Common myeloid progenitor, CD34-positive (primary cell): Measurements from ENCODE around the gene RNFT2.

Experiments
- CTCF ChIA-PET: fragments of 350-600 bp; sonication (Branson Sonifier 250); formaldehyde crosslinking; loops from one replicate; lab custom pipeline; 2021; ENCODE audit warnings: antibody characterized with exemption; lab: Charles Lee
- POLR2A ChIA-PET: fragments of 350-600 bp; sonication (Branson Sonifier 250); formaldehyde crosslinking; loops from one replicate; lab custom pipeline; 2021; ENCODE audit warnings: antibody characterized with exemption; lab: Charles Lee
- DNase-seq, 3 donors: peaks; one replicate each; pipeline versions ENCODE4 v3.0.0 to v3.0.0-alpha.2; 2013
- H3K27ac ChIP-seq, 2 experiments: 1 replicate in 1 of 2; 2 replicates in 1 of 2; pipeline ENCODE4 v1.7.0; 2013; ENCODE audit warnings: inconsistent platforms in 2 of 2, low read length in 2 of 2, mild to moderate bottlenecking in 2 of 2, low read depth in 1 of 2, moderate library complexity in 1 of 2; ENCODE audit not compliant: severe bottlenecking in 2 of 2, insufficient read depth in 1 of 2, poor library complexity in 1 of 2
- H3K27me3 ChIP-seq, 5 experiments: replicated peaks in 2 of 5; 1 replicate in 3 of 5; 2 replicates in 2 of 5; pipeline versions ENCODE4 v1.6.1 to v1.7.0; 2013; ENCODE audit warnings: low read length in 4 of 5, mild to moderate bottlenecking in 2 of 5, moderate library complexity in 2 of 5, inconsistent platforms in 1 of 5; ENCODE audit not compliant: insufficient read depth in 5 of 5, control insufficient read depth in 4 of 5
- H3K36me3 ChIP-seq, 4 experiments: 1 replicate in 2 of 4; 2 replicates in 2 of 4; pipeline versions ENCODE4 v1.6.1 to v1.7.0; 2013; ENCODE audit warnings: low read length in 3 of 4, control low read depth in 1 of 4, mild to moderate bottlenecking in 1 of 4; ENCODE audit not compliant: control insufficient read depth in 4 of 4, insufficient read depth in 4 of 4
- H3K4me1 ChIP-seq, 4 experiments: 1 replicate in 3 of 4; 2 replicates in 1 of 4; pipeline versions ENCODE4 v1.6.1 to v1.7.1; 2013; ENCODE audit warnings: low read length in 3 of 4, mild to moderate bottlenecking in 3 of 4, control low read depth in 1 of 4, inconsistent platforms in 1 of 4, moderate library complexity in 1 of 4; ENCODE audit not compliant: control insufficient read depth in 4 of 4, insufficient read depth in 4 of 4; ENCODE audit errors: control extremely low read depth in 1 of 4
- H3K4me3 ChIP-seq, 7 experiments: 1 replicate in 4 of 7; 2 replicates in 3 of 7; pipeline versions ENCODE4 v1.5.1 to v1.7.0; 2013; ENCODE audit warnings: mild to moderate bottlenecking in 7 of 7, low read length in 6 of 7, moderate library complexity in 6 of 7, inconsistent platforms in 2 of 7, low read depth in 2 of 7, control low read depth in 1 of 7; ENCODE audit not compliant: insufficient read depth in 4 of 7, control insufficient read depth in 1 of 7; ENCODE audit errors: extremely low read depth in 1 of 7
- H3K9me3 ChIP-seq, 5 experiments: 1 replicate in 4 of 5; 2 replicates in 1 of 5; pipeline versions ENCODE4 v1.6.1 to v1.7.1; 2013; ENCODE audit warnings: low read length in 4 of 5, mild to moderate bottlenecking in 2 of 5, inconsistent platforms in 1 of 5, low read depth in 1 of 5, moderate library complexity in 1 of 5; ENCODE audit not compliant: control insufficient read depth in 4 of 5, insufficient read depth in 2 of 5; ENCODE audit errors: control extremely low read depth in 1 of 5
- WGBS: methylation state at CpG from one replicate; pipeline ENCODE4 v1.1.5; 2013; ENCODE audit not compliant: insufficient coverage; 5-methylcytosine and 5-hydroxymethylcytosine counted together

Gene RNFT2

GRCh38 chr12:116759783-116760621 is 21.9 kb downstream of the RNFT2 start:
- peak overlapping the region in 1 of 2 experiments; percentile 54 for H3K27ac ChIP-seq
- H3K36me3 ChIP-seq = no peaks in the 10 kb centered on the region
- CTCF ChIA-PET = interaction anchor here (0.6 to 1.3 kb wide), 2 partner anchors 15 to 240 kb away, joined by 3 read pairs; no protein-coding TSS in a partner anchor
- no peaks in the 10 kb centered on the region for H3K9me3 ChIP-seq
- no peaks in the 10 kb centered on the region for H3K27me3 ChIP-seq
- POLR2A ChIA-PET = no interaction called here
- WGBS = 72% methylated on average over 9 of the region's 22 CpGs
- peak; percentile 39 to 67 (median 50) for DNase-seq
- peak overlapping the region in 2 of 7 experiments; percentile 21 to 66 for H3K4me3 ChIP-seq
- H3K4me1 ChIP-seq = peaks cover 0 to 6% (median 0%) of the 10 kb centered on the region in 4 experiments

GRCh38 chr12:116760622-116761020 is 22.5 kb downstream of the RNFT2 start:
- Histone ChIP-seq H3K36me3 (no peaks in the 10 kb centered on the region), H3K9me3 (no peaks in the 10 kb centered on the region), H3K4me1 (peaks cover 0 to 6% (median 0%) of the 10 kb centered on the region in 4 experiments), H3K4me3 (no peak overlapping the region), H3K27me3 (no peaks in the 10 kb centered on the region), H3K27ac (peak overlapping the region in 1 of 2 experiments; percentile 54)
- ChIA-PET POLR2A (no interaction called here), CTCF (interaction anchor here (0.6 to 1.3 kb wide), 2 partner anchors 16 to 239 kb away, joined by 3 read pairs; no protein-coding TSS in a partner anchor)
- WGBS = 98% methylated on average over 11 of the region's 11 CpGs
- DNase-seq = no peak

DNA sequence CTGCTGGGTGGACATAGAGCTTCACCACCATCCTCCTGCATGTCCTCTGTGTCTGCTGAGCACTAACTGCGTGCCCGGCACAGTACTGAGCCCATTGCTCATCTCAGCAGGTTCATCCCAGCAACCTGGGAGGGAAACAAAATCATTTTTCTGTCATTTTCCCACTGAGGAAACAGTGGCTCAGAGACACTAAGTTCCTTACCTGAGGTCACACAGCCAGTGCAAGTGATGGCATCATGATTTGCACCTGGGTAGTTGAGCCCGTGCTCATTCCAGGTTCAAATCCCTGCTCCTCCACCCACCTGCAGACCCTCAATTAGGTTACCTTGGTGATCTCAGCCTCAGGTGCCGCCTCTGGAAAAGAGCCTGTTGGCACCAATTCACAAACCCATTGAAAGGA is 23.4 kb downstream of the RNFT2 start:
- POLR2A ChIA-PET = no interaction called here
- CTCF ChIA-PET = no interaction called here
- H3K27ac ChIP-seq = no peak overlapping the region
- 100% methylated on average over 3 of the region's 4 CpGs for WGBS
- H3K27me3 ChIP-seq = no peaks in the 10 kb centered on the region
- H3K4me3 ChIP-seq = no peak overlapping the region
- peaks cover 0 to 6% (median 0%) of the 10 kb centered on the region in 4 experiments for H3K4me1 ChIP-seq
- no peaks in the 10 kb centered on the region for H3K36me3 ChIP-seq
- no peak for DNase-seq
- no peaks in the 10 kb centered on the region for H3K9me3 ChIP-seq

DNA sequence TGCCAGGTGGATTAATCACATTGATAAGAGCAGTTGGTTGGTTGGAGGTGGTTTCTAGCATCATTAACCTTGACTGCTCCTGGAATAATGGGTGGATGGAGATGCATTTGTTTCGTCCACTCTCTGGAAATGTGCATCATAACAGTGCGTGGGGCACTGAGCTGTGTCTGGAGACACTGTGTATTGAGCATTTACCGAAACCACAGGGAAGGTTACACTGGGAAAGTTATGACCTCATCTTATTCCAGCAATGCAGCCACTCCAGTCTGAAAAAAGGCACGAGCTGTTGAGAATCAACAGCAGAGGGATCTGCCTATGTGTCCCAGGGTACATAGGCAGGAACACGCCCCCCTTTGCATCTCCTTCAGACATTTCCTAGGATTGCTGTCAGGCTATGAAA is 27.2 kb downstream of the RNFT2 start:
- Histone ChIP-seq H3K36me3 (no peaks in the 10 kb centered on the region), H3K27ac (no peak overlapping the region), H3K4me3 (no peak overlapping the region), H3K27me3 (no peaks in the 10 kb centered on the region), H3K4me1 (peaks cover 0 to 1% (median 0%) of the 10 kb centered on the region in 4 experiments), H3K9me3 (no peaks in the 10 kb centered on the region)
- WGBS = 87% methylated on average over 5 of the region's 5 CpGs
- DNase-seq = no peak
- POLR2A ChIA-PET = interaction anchor here (1.1 kb wide), 1 partner anchor 30 kb away, joined by 3 read pairs; no protein-coding TSS in a partner anchor
- CTCF ChIA-PET = no interaction called here

DNA sequence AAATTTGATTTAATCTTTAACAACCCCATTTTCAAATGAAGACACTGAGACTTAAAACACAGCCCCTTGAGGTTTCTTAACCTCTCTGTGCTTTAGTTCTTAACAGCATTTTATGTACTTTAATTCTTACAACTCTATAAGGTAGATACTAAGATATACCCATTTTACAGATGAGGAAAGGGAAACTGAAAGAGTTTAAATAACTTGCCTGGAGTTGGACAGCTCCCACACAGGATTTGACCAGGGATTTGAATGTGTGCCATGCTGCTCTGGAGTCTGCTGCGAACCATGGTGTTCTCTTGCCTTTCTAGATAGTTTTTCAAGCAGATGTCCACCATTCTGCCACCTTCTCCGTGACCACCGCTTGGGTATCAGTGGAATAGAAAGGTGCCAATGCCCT is 28.2 kb downstream of the RNFT2 start:
- 96% methylated on average over 3 of the region's 3 CpGs for WGBS
- ChIA-PET CTCF (no interaction called here), POLR2A (interaction anchor here (1.1 kb wide), 1 partner anchor 29 kb away, joined by 3 read pairs; no protein-coding TSS in a partner anchor)
- H3K4me3 ChIP-seq = no peak overlapping the region
- no peaks in the 10 kb centered on the region for H3K27me3 ChIP-seq
- no peak for DNase-seq
- H3K9me3 ChIP-seq = no peaks in the 10 kb centered on the region
- H3K27ac ChIP-seq = no peak overlapping the region
- H3K4me1 ChIP-seq = no peaks in the 10 kb centered on the region
- no peaks in the 10 kb centered on the region for H3K36me3 ChIP-seq

DNA sequence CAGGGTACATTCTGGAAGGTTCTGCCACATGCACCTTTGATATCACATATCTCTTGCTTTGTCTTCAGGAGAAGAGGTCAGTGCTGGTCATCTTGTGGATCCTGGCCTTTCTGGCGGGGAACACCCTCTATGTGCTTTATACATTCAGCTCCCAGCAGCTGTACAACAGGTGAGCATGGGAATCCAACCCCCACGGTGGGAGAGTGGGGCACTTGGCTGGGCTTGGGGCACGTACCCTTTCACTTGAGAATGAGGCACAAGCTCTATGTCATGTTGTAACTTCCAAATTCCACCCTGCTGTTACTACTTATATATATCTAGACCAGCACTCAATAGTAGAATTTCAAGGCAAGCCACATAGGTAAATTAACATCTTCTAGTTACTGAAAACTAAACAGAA is 28.6 kb downstream of the RNFT2 start:
- POLR2A ChIA-PET = no interaction called here
- Histone ChIP-seq H3K36me3 (no peaks in the 10 kb centered on the region), H3K4me3 (no peak overlapping the region), H3K27me3 (peaks cover 0 to 3% (median 0%) of the 10 kb centered on the region in 5 experiments), H3K4me1 (no peaks in the 10 kb centered on the region), H3K9me3 (no peaks in the 10 kb centered on the region), H3K27ac (no peak overlapping the region)
- 86% methylated on average over 1 of the region's 3 CpGs for WGBS
- CTCF ChIA-PET = no interaction called here
- DNase-seq = no peak

GRCh38 chr12:116771651-116772050 is 33.5 kb downstream of the RNFT2 start:
- POLR2A ChIA-PET = no interaction called here
- CTCF ChIA-PET = no interaction called here
- DNase-seq = no peak

More at GRCh38 chr12:116771651-116772050, 33.5 kb downstream of the RNFT2 start:
- H3K36me3 ChIP-seq = no peaks in the 10 kb centered on the region
- 73% methylated on average over 8 of the region's 8 CpGs for WGBS
- H3K4me1 ChIP-seq = no peaks in the 10 kb centered on the region
- no peak overlapping the region for H3K27ac ChIP-seq
- H3K9me3 ChIP-seq = peaks cover 0 to 7% (median 0%) of the 10 kb centered on the region in 5 experiments
- no peak overlapping the region for H3K4me3 ChIP-seq
- peaks cover 0 to 5% (median 0%) of the 10 kb centered on the region in 5 experiments for H3K27me3 ChIP-seq
